NCI-H146 treated with DMSO at 0.1 percent for 48 hours (cell line): ENCODE measurements around the gene NOL4L.
"Not testable (repeated sequence)": the region's sequence is repeated elsewhere in the genome, so short reads cannot be mapped to it uniquely, and the experiment has no call there.

ENCODE experiments used
- DNase-seq: peaks from one replicate; lab custom pipeline; 2025; ENCODE audit not compliant: unreplicated experiment; lab: John Stamatoyannopoulos, UW

Gene NOL4L

GRCh38 chr20:32434434-32434833 is 150.7 kb downstream of the NOL4L start:
- no peak for DNase-seq

GRCh38 chr20:32433311-32434021 is 151.7 kb downstream of the NOL4L start:
- no peak for DNase-seq

- no peak for DNase-seq
Measured at GRCh38 chr20:32432277-32432676, 152.9 kb downstream of the NOL4L start.

GRCh38 chr20:32431457-32431856 is 153.7 kb downstream of the NOL4L start:
- DNase-seq, result no peak

GRCh38 chr20:32429745-32430360 is 155.3 kb downstream of the NOL4L start:
- no peak for DNase-seq

GRCh38 chr20:32429343-32429742 is 155.8 kb downstream of the NOL4L start:
- no peak for DNase-seq

GRCh38 chr20:32427996-32428395 is 157.1 kb downstream of the NOL4L start:
- no peak for DNase-seq

- no peak for DNase-seq
Measured at GRCh38 chr20:32421290-32421689, 163.8 kb downstream of the NOL4L start.

GRCh38 chr20:32418376-32418775 is 166.8 kb downstream of the NOL4L start:
- no peak for DNase-seq

- DNase-seq, result no peak
Measured at GRCh38 chr20:32416206-32416605, 168.9 kb downstream of the NOL4L start.

GRCh38 chr20:32415494-32415893 is 169.6 kb downstream of the NOL4L start:
- no peak for DNase-seq

GRCh38 chr20:32411955-32412706 is 173.0 kb downstream of the NOL4L start:
- DNase-seq, result no peak

GRCh38 chr20:32407131-32407750 is 177.9 kb downstream of the NOL4L start:
- not testable (repeated sequence) for DNase-seq

GRCh38 chr20:32406701-32407100 is 178.4 kb downstream of the NOL4L start:
- DNase-seq, result no peak

GRCh38 chr20:32404017-32404416 is 181.1 kb downstream of the NOL4L start:
- DNase-seq, result no peak

- DNase-seq, result no peak
Measured at GRCh38 chr20:32400476-32400875, 184.7 kb downstream of the NOL4L start.

- no peak for DNase-seq
Measured at GRCh38 chr20:32397567-32398084, 187.5 kb downstream of the NOL4L start.

- DNase-seq, result no peak
Measured at GRCh38 chr20:32396646-32397160, 188.4 kb downstream of the NOL4L start.

- no peak for DNase-seq
Measured at GRCh38 chr20:32395066-32395465, 190.1 kb downstream of the NOL4L start.
